Lung (tissue), 12 donors: ENCODE measurements around the gene SENP7. TPM values are rescaled to one million over a fixed set of nuclear protein-coding genes. Genes with fewer than 3 reads are reported as not detected.

ENCODE experiments used
- ATAC-seq: fragments of 200-7000 bp; cut with Tn5 transposase; one replicate; pipeline ENCODE4 v1.9.1; 2020; ENCODE audit warnings: moderate number of reproducible peaks; ENCODE audit not compliant: insufficient read depth, low FRiP score
- DNase-seq, 3 donors: peaks; one replicate each; pipeline ENCODE4 v3.0.0-alpha.2; 2013 to 2017
- H3K27ac ChIP-seq, 2 donors: one replicate each; pipeline ENCODE4 v1.5.1; 2013; ENCODE audit warnings: mild to moderate bottlenecking in 2 of 2, moderate library complexity in 2 of 2, control low read depth in 1 of 2, inconsistent platforms in 1 of 2, low read depth in 1 of 2, low read length in 1 of 2
- H3K27me3 ChIP-seq, 3 donors: one replicate each; pipeline ENCODE4 v1.5.1; 2013; ENCODE audit warnings: low read length in 2 of 3; ENCODE audit not compliant: control insufficient read depth in 3 of 3, insufficient read depth in 3 of 3
- H3K36me3 ChIP-seq, 4 donors: one replicate each; pipeline ENCODE4 v1.5.1; 2013; ENCODE audit warnings: low read length in 4 of 4, mild to moderate bottlenecking in 1 of 4, moderate library complexity in 1 of 4; ENCODE audit not compliant: control insufficient read depth in 4 of 4, insufficient read depth in 4 of 4
- H3K4me1 ChIP-seq, 5 donors: one replicate each; pipeline ENCODE4 v1.5.1; 2013; ENCODE audit warnings: low read length in 5 of 5, mild to moderate bottlenecking in 2 of 5, moderate library complexity in 1 of 5; ENCODE audit not compliant: control insufficient read depth in 5 of 5, insufficient read depth in 5 of 5
- H3K4me3 ChIP-seq: one replicate; pipeline ENCODE4 v1.5.1; 2013; ENCODE audit warnings: mild to moderate bottlenecking, control low read depth, moderate library complexity
- H3K9ac ChIP-seq, 2 donors: one replicate each; pipeline ENCODE4 v1.5.1; 2013; ENCODE audit warnings: low read length in 2 of 2, control low read depth in 1 of 2; ENCODE audit not compliant: insufficient read depth in 1 of 2
- H3K9me3 ChIP-seq, 4 donors: one replicate each; pipeline ENCODE4 v1.5.1; 2013; ENCODE audit warnings: low read length in 3 of 4, mild to moderate bottlenecking in 1 of 4, moderate library complexity in 1 of 4; ENCODE audit not compliant: control insufficient read depth in 4 of 4, insufficient read depth in 3 of 4
- CTCF ChIP-seq: IDR thresholded peaks from 2 replicates; pipeline ENCODE4 v1.5.1; 2012; ENCODE audit warnings: mild to moderate bottlenecking; ENCODE audit errors: control extremely low read depth, extremely low read depth
- WGBS, 2 donors: extraction: QIAGEN DNeasy Blood & Tissue Kit; methylation state at CpG; one replicate each; pipeline ENCODE4 v1.1.7; 2013; 5-methylcytosine and 5-hydroxymethylcytosine counted together
- polyA plus RNA-seq, 2 donors: library from polyadenylated mRNA; stranded (reverse); fragments of 200-250 nt; gene quantifications; one replicate each; pipeline ENCODE4 v1.2.1, GENCODE V29; 2013
- total RNA-seq, 2 donors: library from RNA; depleted of rRNA in 1 of 2; stranded (reverse); fragments of >200 nt in 1 of 2; gene quantifications; one replicate each; pipeline ENCODE4 v1.2.1, GENCODE V29; 2014 to 2021
- donor health status: control.
- donor health status: control.
- donor health status: Bipolar disorder and iron deficiency.
- donor health status: healthy.
- donor health status: DM: yes; HTN: yes; CAD: no.

SENP7 gene
- total and polyA plus RNA-seq, 4 donors: 6.0 to 73.9 (median 11.8) TPM

GRCh38 chr3:101375586-101375985, 137.4 kb downstream of the SENP7 start:
- DNase-seq (no peak), ATAC-seq (no peak)
- H3K27ac ChIP-seq: no peak overlapping the region
- H3K36me3 ChIP-seq: peaks cover 0 to 5% (median 3%) of the 10 kb centered on the region in 4 donors
- H3K27me3 ChIP-seq: no peaks in the 10 kb centered on the region
- H3K9ac ChIP-seq: no peak overlapping the region
- H3K4me1 ChIP-seq: peaks cover 0 to 9% (median 0%) of the 10 kb centered on the region in 5 donors
- no peak for TF ChIP-seq CTCF
- H3K4me3 ChIP-seq: no peak overlapping the region
- peaks cover 0 to 3% (median 0%) of the 10 kb centered on the region in 4 donors for H3K9me3 ChIP-seq

DNA sequence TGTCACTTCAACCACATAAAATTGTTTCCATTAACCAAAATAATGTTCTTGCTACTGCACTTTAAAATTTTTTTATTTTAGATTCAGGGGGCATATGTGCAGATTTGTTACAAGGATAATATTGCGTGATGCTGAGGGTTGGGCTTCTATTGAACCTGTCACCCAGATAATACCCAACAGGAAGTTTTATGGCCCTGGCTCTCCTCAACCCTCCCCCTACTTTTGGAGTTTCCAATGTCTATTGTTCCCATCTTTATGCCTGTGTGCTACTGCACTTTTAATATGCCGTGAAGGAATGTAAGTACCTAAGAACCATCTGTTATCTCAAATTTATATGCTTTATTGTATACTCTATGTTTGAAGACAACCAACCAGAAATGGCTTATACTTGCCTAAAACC, 150.6 kb downstream of the SENP7 start:
- H3K9ac ChIP-seq: no peak overlapping the region
- ATAC-seq: no peak
- DNase-seq: no peak
- no peak for TF ChIP-seq CTCF
- H3K4me1 ChIP-seq: no peaks in the 10 kb centered on the region
- no peaks in the 10 kb centered on the region for H3K27me3 ChIP-seq
- H3K4me3 ChIP-seq: no peak overlapping the region
- 94 to 98% methylated on average over 2 of the region's 2 CpGs for WGBS, 2 donors
- H3K36me3 ChIP-seq: peaks cover 4 to 13% (median 5%) of the 10 kb centered on the region in 4 donors
- H3K27ac ChIP-seq: no peak overlapping the region
- peaks cover 0 to 1% (median 0%) of the 10 kb centered on the region in 4 donors for H3K9me3 ChIP-seq

DNA sequence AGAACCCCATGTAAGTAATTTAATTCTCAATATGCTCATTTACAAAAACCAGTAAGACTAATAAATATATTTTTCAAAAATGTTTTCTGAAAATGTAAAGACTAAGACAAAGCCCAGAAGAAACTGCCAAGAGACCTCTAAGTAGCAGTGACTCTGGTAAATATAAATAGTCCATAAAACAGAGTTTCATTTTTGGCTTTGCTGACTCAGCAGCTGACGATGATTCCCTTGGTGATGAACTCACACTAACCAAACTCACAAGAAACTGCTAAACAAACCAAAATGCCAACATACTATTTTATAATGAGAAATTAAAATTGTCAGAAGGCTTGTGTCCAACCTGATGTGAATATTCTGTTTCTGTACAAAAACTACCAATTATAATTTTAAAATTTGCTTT, 161.2 kb downstream of the SENP7 start:
- no peak overlapping the region for H3K4me3 ChIP-seq
- no peak for TF ChIP-seq CTCF
- H3K9me3 ChIP-seq: no peaks in the 10 kb centered on the region
- H3K36me3 ChIP-seq: peaks cover 0 to 14% (median 6%) of the 10 kb centered on the region in 4 donors
- DNase-seq: peak in 2 of 3 donors; percentile 12 to 16
- no peaks in the 10 kb centered on the region for H3K27me3 ChIP-seq
- H3K27ac ChIP-seq: no peak overlapping the region
- ATAC-seq: no peak
- no peaks in the 10 kb centered on the region for H3K4me1 ChIP-seq
- 76 to 78% methylated on average over 1 of the region's 1 CpG for WGBS, 2 donors
- no peak overlapping the region for H3K9ac ChIP-seq

DNA sequence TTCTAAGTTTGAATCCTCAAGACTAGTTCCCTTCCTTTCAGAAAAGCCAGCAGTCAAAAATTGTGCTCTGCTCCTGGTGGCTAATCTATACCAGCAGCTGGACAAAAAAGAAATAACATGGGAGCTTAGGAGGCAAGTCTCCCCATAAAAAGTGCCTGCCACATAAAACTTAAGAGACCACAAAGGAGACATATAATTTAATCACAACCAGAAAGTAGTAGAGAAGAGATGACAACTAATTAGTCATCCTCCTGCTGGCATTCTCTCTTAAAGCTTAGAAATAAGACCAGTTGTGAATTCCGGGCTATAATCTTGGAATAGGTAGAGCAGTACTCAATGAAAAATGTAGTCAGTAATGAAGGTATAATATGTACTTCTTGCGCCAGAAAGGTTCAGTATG, 172.4 kb downstream of the SENP7 start:
- Histone ChIP-seq H3K36me3 (peaks cover 1 to 11% (median 8%) of the 10 kb centered on the region in 4 donors), H3K9me3 (no peaks in the 10 kb centered on the region), H3K4me3 (no peak overlapping the region), H3K4me1 (no peaks in the 10 kb centered on the region), H3K27ac (no peak overlapping the region), H3K9ac (no peak overlapping the region), H3K27me3 (no peaks in the 10 kb centered on the region)
- DNase-seq (no peak), ATAC-seq (no peak)
- no peak for TF ChIP-seq CTCF
- 50 to 74% methylated on average over 2 of the region's 2 CpGs for WGBS, 2 donors
